Retinal pigment epithelial cell (primary cell): ENCODE measurements around the gene PRSS12.

Experiments used
- DNase-seq: peaks from one replicate; pipeline ENCODE4 v3.0.0-alpha.2; 2010; ENCODE audit warnings: low read depth
- H3K4me3 ChIP-seq: 2 replicates; pipeline ENCODE4 v1.5.1; 2011; ENCODE audit warnings: mild to moderate bottlenecking, low read length, control low read depth, moderate library complexity
- TF ChIP-seq, protein P1 (sequence below): conservative IDR thresholded peaks from 2 replicates; pipeline ENCODE4 v1.5.1; 2011; ENCODE audit warnings: low read depth, low read length, control low read depth, inconsistent platforms

Gene PRSS12

GRCh38 chr4:118356111-118356510 lies 3.3 kb upstream of the PRSS12 start:
- no peak overlapping the region for H3K4me3 ChIP-seq
- TF ChIP-seq, protein P1, sequence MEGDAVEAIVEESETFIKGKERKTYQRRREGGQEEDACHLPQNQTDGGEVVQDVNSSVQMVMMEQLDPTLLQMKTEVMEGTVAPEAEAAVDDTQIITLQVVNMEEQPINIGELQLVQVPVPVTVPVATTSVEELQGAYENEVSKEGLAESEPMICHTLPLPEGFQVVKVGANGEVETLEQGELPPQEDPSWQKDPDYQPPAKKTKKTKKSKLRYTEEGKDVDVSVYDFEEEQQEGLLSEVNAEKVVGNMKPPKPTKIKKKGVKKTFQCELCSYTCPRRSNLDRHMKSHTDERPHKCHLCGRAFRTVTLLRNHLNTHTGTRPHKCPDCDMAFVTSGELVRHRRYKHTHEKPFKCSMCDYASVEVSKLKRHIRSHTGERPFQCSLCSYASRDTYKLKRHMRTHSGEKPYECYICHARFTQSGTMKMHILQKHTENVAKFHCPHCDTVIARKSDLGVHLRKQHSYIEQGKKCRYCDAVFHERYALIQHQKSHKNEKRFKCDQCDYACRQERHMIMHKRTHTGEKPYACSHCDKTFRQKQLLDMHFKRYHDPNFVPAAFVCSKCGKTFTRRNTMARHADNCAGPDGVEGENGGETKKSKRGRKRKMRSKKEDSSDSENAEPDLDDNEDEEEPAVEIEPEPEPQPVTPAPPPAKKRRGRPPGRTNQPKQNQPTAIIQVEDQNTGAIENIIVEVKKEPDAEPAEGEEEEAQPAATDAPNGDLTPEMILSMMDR = no peak
- no peak for DNase-seq

- no peak for DNase-seq
- TF ChIP-seq, protein P1 = no peak
- H3K4me3 ChIP-seq = no peak overlapping the region
These were observed 2.1 kb upstream of the PRSS12 start for GRCh38 chr4:118354913-118355312.

DNA sequence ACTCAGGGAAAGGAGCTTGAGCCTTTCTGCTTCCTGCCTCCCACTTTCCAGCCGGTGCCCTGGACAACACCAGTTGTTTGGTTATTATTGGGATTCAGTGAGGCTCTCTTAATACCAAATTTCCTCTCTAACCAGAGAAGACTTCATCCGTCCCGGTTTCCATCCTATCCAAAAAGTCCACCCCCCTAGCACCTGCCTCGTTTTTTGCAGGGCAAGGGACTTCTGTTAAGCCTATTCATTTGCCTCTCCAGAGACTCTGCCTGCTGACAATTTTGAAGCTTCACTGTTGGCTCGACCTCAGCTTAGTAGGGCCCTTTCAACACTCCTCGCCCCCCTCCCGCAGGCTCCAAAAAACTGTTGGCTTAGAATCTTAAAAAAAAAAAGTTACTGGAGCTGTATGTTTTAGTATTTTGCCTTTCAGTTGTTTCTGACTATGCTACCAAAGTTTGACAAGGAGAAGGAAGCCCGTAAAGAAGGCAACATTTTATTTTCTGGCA lies 779 bp upstream of the PRSS12 start:
- TF ChIP-seq, protein P1 = no peak
- no peak for DNase-seq
- H3K4me3 ChIP-seq = peak overlapping the region; percentile 58

- DNase-seq = no peak
- TF ChIP-seq, protein P1 = no peak
- peak overlapping the region; percentile 58 for H3K4me3 ChIP-seq
These were observed 664 bp downstream of the PRSS12 start for GRCh38 chr4:118351851-118352827.

- no peak for DNase-seq
- no peak overlapping the region for H3K4me3 ChIP-seq
- TF ChIP-seq, protein P1 = no peak
These were observed 1.8 kb downstream of the PRSS12 start for GRCh38 chr4:118350961-118351360.

DNA sequence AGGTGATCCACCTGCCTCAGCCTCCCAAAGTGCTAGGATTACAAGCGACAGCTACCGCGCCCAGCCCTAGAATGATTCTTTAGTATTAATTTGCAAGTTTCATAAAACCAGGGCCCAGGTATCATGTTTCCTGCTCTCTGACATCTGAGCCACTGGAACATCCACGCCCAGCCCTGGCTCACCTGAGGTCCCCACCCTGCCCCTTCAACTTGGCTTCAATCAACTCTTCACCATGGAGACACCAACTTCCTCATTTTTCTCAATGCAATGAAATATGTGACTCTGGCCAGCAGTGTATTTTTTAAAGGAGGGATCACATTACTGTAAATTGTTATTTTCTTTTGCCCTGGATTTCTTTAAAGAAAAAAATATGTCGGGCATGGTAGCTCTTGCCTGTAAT lies 3.9 kb downstream of the PRSS12 start:
- TF ChIP-seq, protein P1 = no peak
- H3K4me3 ChIP-seq = no peak overlapping the region
- DNase-seq = no peak

DNA sequence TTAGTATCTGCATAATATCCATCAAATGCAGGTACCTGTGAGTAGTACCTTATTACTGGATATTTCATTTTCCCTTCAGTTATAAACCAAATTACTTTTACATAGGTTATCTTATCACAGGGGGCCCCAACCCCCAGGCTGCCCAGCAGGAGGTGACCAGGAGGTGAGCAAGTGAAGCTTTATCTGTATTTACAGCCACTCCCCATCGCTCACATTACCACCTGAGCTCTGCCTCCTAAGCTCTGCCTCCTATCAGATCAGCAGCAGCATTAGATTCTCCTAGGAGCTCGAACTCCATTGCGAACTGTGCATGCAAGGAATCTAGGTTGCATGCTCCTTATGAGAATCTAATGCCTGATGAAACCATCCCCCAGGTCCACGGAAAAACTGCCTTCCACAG lies 6.3 kb downstream of the PRSS12 start:
- no peak overlapping the region for H3K4me3 ChIP-seq
- no peak for DNase-seq
- TF ChIP-seq, protein P1 = no peak
